Prostate gland (tissue), 2 donors: ENCODE measurements around the gene IL1RAPL1.

Experiments
- CTCF ChIP-seq, 4 experiments: fragments of 200-600 bp in 2 of 4; fragments of 450-650 bp in 2 of 4; sonication (generic) in 2 of 4; IDR thresholded peaks; 1 replicate in 3 of 4; 2 replicates in 1 of 4; pipeline ENCODE4 v1.5.1; 2016 to 2019; ENCODE audit warnings: antibody characterized with exemption in 4 of 4, mild to moderate bottlenecking in 2 of 4, moderate library complexity in 2 of 4
- POLR2A ChIP-seq: fragments of 450-650 bp; IDR thresholded peaks from one replicate; pipeline ENCODE4 v1.6.1; 2016; ENCODE audit warnings: antibody characterized with exemption, mild to moderate bottlenecking
- POLR2AphosphoS5 ChIP-seq: sonication (generic); formaldehyde crosslinking; IDR thresholded peaks from one replicate; pipeline ENCODE4 v1.6.1; 2017; ENCODE audit warnings: antibody characterized with exemption

DNA sequence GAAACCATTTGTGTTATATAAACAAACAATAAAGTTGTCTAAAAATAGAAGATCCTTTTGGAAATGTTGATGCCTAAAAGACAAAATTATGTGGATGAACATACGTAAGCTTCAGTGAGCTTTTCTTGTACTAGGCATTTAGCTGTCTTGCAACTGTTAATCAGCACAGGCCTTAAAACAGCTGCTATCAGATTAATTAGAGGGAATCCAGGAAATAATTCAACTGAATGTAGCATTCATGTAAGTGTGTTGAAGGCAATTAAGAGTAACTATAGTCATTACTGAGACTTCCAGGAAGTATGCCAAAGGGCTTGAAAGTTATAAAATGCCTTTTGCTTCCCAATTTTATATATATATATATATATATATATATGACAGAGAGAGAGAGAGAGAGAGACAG lies 248.7 kb downstream of the IL1RAPL1 start:
- TF ChIP-seq POLR2A: no peak
- TF ChIP-seq CTCF (IDR thresholded peaks at IDR 0.05): no peak
- TF ChIP-seq POLR2AphosphoS5: no peak
